ENCODE measurements around the gene CNTN4.

CNTN4 gene

DNA sequence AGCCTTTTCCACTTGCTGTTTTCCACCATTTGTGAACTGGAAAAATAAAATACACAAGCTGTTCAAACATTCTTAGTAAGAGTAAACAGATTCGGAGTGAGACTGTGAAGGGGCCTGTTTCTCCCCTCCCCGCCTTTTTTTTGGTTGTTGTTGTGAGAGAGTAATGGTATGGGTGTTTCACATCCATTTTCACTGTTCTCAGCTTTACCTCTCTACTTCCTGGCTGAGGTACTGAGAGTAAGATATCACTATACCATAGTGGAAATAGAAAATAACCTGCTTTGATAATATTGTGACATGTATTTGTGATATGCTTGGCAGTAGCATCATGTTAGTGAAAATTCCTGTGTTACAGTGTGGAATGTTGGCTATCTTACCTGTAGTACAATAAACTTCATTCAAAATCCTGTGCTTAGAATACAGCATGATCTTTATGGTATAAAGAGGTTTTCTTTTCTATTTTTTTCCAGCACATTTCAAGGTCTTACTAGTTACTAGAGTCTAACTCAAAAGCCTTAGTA, 12.0 kb downstream of the CNTN4 start:
- no peak for TF ChIP-seq ZNF274 (IDR thresholded peaks at IDR 0.05; ENCODE audit: low read depth, low read length)
- H3K4me3 ChIP-seq (ENCODE audit: low read length) = no peak overlapping the region

DNA sequence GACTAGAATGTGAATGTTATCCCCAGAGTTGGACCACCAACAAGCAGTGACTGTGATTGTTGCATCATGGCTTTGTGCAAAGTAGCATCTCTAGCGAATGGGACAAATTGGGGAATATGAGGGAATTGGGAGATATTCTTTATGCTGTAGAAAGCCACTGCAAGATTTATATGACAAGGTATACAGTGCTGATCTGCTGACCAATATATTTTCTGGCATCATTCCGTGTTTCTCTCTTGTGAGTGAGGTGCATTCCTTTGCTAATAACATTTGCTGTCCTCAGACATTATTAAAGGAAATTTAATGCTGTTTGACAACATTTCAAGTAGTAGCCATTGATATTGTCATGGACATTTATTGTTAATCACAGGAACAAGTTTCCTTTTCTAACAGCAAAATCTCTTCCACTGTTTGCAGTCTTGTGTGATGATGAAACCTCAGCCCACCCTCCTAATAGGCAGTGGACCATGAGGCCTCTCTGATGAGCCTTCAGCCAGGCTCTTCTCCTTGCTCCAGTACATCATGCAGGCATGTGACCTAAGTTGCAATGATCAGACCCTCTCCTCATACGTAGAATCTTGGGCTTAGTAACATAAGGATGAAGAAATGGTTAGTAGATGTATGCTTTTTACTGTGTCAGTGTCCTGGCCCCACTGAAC, 16.1 kb downstream of the CNTN4 start:
- no peak overlapping the region for H3K4me3 ChIP-seq (ENCODE audit: low read length)
- TF ChIP-seq ZNF274 (IDR thresholded peaks at IDR 0.05; ENCODE audit: low read depth, low read length) = no peak

DNA sequence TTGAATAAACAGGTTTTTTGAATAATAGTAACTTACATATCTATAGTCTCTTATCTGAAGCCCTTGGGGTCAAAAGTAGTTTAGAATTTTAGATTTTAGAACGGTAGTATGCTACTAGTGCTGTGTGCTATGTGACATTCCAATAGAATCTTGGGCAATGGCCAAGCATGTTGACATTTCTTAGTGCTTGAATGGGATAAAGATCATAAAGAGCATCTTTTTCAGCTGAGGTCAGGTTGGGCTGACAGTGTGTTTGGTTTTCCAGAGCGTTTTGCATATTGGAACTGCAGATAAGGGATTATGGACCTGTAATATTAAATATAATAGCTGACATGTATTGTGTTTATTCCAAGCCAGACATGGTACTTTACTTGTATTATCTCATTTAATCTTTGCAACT, 32.1 kb downstream of the CNTN4 start:
- TF ChIP-seq ZNF274 (IDR thresholded peaks at IDR 0.05; ENCODE audit: low read depth, low read length) = no peak
- no peak overlapping the region for H3K4me3 ChIP-seq (ENCODE audit: low read length)

DNA sequence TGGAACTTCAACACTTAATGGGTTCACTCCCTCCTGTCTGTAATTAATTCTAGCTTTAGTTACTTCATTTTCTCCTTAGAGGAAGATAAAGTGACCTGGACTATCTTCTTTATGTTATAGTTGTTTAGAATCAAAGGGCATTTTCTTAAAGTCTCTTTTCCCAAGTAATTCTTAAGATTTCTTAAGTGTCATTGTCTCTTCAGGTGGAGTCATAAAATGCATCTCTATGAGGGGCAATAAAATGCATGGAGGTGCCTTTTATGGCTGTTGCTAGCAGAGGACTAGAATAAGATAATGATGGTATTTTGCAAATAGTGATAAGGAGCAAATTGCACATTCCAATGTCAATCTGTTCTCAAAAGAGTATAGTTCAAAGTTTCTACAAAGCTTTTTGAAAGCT, 34.5 kb downstream of the CNTN4 start:
- H3K4me3 ChIP-seq (ENCODE audit: low read length) = no peak overlapping the region
- TF ChIP-seq ZNF274 (IDR thresholded peaks at IDR 0.05; ENCODE audit: low read depth, low read length) = no peak

DNA sequence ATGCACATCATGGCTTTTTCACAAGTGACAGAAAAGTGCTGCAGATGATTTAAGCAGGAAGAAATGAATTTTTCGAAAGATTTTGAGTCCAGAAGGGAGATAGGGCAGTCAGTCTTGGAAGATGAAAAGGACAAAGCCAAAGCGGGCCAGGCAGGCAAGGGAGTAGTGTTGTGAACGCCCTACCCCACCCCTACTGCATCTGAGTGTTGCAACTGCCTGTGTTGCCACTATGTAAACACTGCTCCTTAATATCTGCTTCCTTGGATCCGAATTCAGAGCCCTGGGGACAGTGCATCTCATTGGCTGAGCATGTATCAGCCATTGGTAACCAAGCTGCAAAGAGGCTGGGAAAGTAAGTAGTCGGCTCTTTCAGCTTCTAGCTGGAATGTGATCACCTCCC, 39.0 kb downstream of the CNTN4 start:
- no peak for TF ChIP-seq ZNF274 (IDR thresholded peaks at IDR 0.05; ENCODE audit: low read depth, low read length)
- H3K4me3 ChIP-seq (ENCODE audit: low read length) = no peak overlapping the region

DNA sequence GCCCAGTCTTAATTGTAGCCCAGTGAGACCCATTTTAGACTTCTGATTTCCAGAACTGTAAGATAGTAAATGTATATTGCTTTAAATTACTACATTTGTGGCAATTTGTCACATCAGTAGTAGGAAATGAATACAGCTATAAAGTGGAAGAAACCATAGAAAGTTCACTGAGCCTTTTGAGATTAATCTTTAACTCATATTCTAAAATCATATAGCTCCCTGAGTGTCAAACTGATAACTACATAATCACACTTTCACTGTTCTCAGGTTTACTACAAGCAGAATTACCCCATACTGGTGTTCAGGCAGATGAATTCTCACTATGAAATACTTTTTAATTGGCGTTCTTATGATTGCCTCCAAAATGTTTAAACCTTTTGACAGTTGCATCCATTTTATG, 42.8 kb downstream of the CNTN4 start:
- no peak for TF ChIP-seq ZNF274 (IDR thresholded peaks at IDR 0.05; ENCODE audit: low read depth, low read length)
- no peak overlapping the region for H3K4me3 ChIP-seq (ENCODE audit: low read length)

DNA sequence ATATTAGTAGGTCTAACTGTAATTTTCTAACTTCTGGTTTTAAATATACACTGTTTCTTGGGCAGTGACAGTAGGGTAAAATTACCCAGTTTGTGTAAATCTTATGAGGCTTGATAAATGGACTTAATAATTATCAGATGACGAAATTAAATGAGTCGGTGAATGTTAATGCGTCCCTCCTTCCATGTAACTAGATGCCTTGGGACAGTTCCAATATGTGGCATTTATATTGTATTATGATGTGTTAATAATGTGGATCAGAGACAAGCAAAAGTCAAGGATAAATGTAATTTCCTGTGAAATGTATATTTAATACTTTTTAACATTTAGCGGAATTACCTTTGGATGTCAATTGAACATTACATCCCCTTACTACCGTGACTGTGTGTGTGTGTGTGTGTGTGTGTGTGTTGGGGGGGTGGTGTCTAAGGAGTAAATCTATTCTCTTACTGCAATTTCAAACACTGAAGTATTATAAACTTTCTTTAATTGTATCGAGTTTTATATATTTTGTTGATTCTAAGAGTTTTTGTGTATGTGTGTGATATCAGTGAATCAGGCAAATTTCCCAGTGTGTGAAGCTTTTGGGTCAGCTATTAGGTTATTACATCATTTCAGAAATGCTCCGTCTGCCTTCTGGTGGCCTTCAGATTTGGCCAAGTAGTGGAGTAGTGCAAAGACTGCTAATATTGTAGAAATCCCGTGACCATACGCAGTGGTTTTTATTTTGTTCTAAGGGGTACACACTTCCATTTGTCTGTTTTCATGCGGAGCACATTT, 50.1 kb downstream of the CNTN4 start:
- no peak for TF ChIP-seq ZNF274 (IDR thresholded peaks at IDR 0.05; ENCODE audit: low read depth, low read length)
- H3K4me3 ChIP-seq (ENCODE audit: low read length) = no peak overlapping the region

DNA sequence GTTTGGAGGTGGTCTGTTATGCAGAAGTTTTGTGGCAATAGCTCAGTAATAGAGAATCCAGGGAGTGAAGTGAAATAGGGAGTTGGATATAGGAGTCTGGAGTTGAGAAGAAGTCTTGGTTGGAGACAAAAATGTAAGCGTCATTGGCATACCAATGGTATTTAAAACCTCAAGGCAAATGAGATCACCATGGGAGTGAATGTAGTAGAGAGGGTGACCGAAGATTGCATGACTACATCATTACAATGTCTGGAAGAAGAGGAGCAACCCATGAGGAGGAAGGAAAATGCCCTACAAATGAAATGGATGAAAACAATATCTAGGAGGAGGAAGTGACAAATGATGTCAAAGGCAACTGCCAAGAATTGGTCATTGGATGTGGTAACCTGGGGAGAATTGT, 54.4 kb downstream of the CNTN4 start:
- TF ChIP-seq ZNF274 (IDR thresholded peaks at IDR 0.05; ENCODE audit: low read depth, low read length) = no peak
- no peak overlapping the region for H3K4me3 ChIP-seq (ENCODE audit: low read length)

DNA sequence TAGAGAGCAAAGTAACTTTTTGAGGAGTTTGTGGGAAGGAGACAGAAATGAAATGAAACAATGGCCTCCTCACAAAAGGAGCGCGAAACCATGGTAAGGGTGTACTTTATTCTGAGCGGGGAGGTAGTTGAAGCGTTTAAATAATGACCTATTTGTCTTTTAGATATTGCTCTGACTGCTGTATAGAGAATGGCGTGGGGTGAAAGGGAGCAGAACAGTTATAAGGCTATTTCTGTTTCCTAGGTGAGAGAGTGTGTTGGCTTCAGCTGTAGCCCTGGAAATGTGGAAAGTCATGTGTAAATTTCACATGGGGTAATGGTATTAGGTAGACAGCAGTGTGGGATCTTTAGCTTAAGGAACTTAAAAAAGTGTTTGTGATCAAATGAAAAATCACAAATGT, 54.9 kb downstream of the CNTN4 start:
- TF ChIP-seq ZNF274 (IDR thresholded peaks at IDR 0.05; ENCODE audit: low read depth, low read length) = no peak
- no peak overlapping the region for H3K4me3 ChIP-seq (ENCODE audit: low read length)

DNA sequence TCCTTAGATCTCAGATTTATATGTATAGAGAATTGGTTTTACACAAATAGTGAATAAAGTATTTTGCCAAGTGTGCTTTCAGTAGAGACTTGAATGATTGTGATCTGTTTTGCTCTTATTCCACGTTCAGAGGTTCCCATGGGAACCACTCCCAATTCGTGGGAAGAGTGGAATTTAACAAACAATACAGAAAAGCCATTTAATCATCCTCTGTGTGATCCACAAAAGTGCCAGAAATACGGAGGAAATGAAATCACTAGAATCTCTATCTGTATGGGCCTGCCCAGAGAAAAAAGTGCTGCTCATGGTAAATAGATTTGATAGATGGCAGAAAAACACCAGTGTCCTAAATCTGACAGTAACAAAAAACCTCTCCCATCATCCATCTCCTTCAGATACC, 56.0 kb downstream of the CNTN4 start:
- TF ChIP-seq ZNF274 (IDR thresholded peaks at IDR 0.05; ENCODE audit: low read depth, low read length) = no peak
- no peak overlapping the region for H3K4me3 ChIP-seq (ENCODE audit: low read length)

DNA sequence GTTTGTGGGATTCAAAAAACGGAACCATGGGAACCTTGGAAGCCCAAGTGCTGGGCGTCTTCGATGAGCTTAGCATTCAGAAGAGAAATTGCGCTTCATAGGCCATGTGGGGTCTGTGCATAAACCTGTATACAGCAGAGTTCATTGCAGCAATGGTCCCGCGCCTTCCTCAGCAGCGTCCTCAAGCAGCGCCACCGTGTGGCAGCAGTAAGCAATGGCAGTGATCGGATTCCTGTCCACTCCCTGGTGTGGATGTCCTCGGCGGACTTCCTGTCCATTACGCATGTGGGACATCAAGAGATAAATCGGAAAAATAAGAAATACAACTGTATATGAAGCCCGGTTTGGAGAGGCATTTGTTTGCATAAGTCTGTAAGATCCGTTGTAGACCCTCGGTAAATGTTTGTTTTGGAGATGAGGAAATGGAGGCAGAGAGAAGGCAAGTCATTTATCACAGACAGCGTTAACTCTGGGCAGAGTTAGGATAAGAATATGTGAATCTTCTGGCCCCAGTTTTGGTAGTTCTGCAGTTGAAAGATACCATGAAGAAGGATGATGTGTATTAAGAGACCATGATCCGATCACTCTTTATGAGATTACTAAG, 57.7 kb downstream of the CNTN4 start:
- no peak overlapping the region for H3K4me3 ChIP-seq (ENCODE audit: low read length)
- TF ChIP-seq ZNF274 (IDR thresholded peaks at IDR 0.05; ENCODE audit: low read depth, low read length) = no peak

DNA sequence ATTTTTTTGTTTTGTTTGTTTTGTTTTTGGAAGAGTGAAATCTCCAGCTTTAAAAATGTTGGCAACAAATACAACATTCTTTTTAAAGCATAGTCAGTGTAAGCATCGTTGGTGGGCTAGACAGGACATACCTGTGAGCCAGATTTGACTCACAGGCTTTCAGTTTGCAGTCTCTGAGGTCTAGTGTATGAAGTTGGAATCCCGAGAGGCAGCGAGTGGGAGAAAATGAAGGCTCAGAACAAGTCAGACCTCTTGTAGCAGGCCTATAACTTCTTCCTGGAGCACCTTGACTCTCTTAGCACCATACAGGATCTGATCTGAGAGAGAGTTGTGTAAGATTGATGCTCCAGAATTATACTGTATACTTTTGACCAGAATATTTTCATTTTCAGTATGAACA, 60.2 kb downstream of the CNTN4 start:
- no peak for TF ChIP-seq ZNF274 (IDR thresholded peaks at IDR 0.05; ENCODE audit: low read depth, low read length)
- H3K4me3 ChIP-seq (ENCODE audit: low read length) = no peak overlapping the region

DNA sequence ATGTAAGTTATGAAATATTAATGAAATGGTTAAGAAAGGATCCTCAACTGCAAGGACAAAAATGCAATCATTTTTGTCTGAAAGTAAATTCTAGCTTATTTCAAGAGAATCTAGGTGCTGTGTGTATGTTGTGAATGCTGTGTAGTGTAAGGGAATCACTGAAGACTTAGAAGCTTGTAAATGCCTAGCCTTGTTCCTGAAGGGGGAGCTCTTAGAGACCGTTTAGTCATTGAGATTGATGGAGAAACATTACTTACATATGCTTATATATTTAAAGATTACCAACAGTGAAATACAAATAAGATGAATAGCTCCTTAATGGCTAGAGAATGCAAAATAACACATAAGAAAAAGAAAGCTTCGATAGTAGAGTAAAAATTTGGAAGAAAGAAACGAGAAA, 67.9 kb downstream of the CNTN4 start:
- no peak for TF ChIP-seq ZNF274 (IDR thresholded peaks at IDR 0.05; ENCODE audit: low read depth, low read length)
- no peak overlapping the region for H3K4me3 ChIP-seq (ENCODE audit: low read length)

DNA sequence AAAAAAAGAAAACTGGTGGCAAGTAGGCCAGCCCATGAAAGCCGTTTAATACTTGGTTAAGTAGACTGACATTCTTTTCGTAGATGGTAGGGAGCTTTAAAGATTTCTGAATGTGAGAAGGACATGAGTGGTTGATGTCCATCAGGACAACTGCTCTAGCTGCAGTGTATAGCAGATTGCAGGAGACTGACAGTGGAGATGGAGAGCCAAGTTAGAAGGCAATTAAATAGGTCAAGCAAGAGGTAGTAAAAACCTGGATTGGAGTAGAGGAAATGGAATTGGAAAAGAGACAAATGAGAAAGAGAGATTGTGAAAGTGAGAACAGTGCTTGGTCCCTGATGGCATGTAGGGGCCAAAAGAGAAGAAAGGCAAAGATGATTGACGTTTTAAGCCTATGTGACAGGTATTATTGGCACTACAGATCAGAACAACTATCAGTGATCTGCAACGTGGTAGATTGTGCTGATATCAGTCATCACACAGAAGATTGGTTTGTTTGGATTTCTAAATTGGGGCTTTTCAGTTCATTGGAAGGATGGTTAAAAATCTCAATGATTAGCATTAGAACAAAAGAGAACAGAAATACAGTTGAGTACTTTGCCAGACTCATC, 74.0 kb downstream of the CNTN4 start:
- no peak for TF ChIP-seq ZNF274 (IDR thresholded peaks at IDR 0.05; ENCODE audit: low read depth, low read length)

DNA sequence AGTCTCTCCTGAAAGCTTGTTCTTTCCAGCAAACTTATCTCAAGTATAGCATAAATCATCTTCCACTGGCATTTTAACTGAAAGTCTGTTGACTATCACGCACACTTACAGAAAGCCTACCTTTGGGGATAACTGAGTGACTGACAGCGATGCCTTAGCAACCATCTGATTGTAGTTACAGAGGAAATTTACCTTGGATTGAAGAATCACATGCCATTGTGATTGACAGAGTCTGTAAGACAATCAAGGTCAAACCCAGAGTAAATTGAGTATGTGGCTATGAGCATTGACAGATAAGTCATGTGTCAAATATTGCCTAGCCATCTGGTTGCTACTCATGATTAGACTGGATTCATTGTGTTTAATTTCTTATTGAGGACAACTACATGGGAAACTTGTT, 82.0 kb downstream of the CNTN4 start:
- no peak for TF ChIP-seq ZNF274 (IDR thresholded peaks at IDR 0.05; ENCODE audit: low read depth, low read length)
- no peak overlapping the region for H3K4me3 ChIP-seq (ENCODE audit: low read length)

More for the DNA sequence above, 74.0 kb downstream of the CNTN4 start:
- H3K4me3 ChIP-seq (ENCODE audit: low read length) = no peak overlapping the region

All from GM08714 (cell line).